ENCODE measurements around the gene KDM2A. TPM values are rescaled to one million over a fixed set of nuclear protein-coding genes. Genes with fewer than 3 reads are reported as not detected.

Gene KDM2A
- total and polyA plus RNA-seq, 2 donors (not counting 3 experiments of a cell fraction or from before 2014, with no cell fraction given) = 72.2 to 79.5 TPM

GRCh38 chr11:67202028-67202427 is 83.0 kb downstream of the KDM2A start:
- no peaks in the 10 kb centered on the region for H3K27me3 ChIP-seq (ENCODE audit: control insufficient read depth in 2 of 2, insufficient read depth in 2 of 2, low read length in 2 of 2)
- ChIA-PET CTCF (no interaction called here), POLR2A (no interaction called here)
- no peak overlapping the region for H3K27ac ChIP-seq (ENCODE audit: insufficient read depth, low read depth, low read length)
- TF ChIP-seq MYC (IDR thresholded peaks at IDR 0.05; ENCODE audit: low read depth, low read length) = no peak
- TF ChIP-seq GATA2 (IDR thresholded peaks at IDR 0.05; ENCODE audit: insufficient read depth, insufficient read length, low read depth, low read length) = no peak
- no peak for TF ChIP-seq JUN (IDR thresholded peaks at IDR 0.05; ENCODE audit: borderline replicate concordance, insufficient read depth, insufficient read length, low read depth)
- intact Hi-C loops (cut with micrococcal nuclease) (no loop called here), dilution Hi-C loops (cut with MboI; ENCODE audit: extremely low pct_ligation_motif_present, low sequenced_read_pairs) (no loop called here)
- DNase-seq (ENCODE audit: low read depth, low spot score) = no peak
- H3K36me3 ChIP-seq (ENCODE audit: control insufficient read depth in 2 of 2, extremely low read depth in 1 of 2, insufficient read depth in 2 of 2, low read length in 2 of 2) = peaks cover 0 to 4% of the 10 kb centered on the region in 2 experiments
- H3K4me3 ChIP-seq (replicated peaks in 1 of 3; ENCODE audit: insufficient read depth in 1 of 3, low read depth in 1 of 3, low read length in 3 of 3) = no peak overlapping the region
- no TSS peak for BruUV-seq (replicated peaks)
- no peak overlapping the region for H2AFZ ChIP-seq (ENCODE audit: low read depth, low read length)
- H3K9ac ChIP-seq (replicated peaks; ENCODE audit: extremely low read depth, insufficient read depth, low read length) = no peak overlapping the region
- H3K4me1 ChIP-seq (ENCODE audit: control insufficient read depth, extremely low read depth, insufficient read depth, low read length) = no peaks in the 10 kb centered on the region
- H4K20me1 ChIP-seq (replicated peaks; ENCODE audit: control insufficient read depth, extremely low read depth, insufficient read depth, low read length) = no peaks in the 10 kb centered on the region
- H3K79me2 ChIP-seq (ENCODE audit: control insufficient read depth, insufficient read depth, low read length) = no peaks in the 10 kb centered on the region
- no peak overlapping the region for H3K4me2 ChIP-seq (ENCODE audit: insufficient read depth, low read length)
- no peaks in the 10 kb centered on the region for H3K9me1 ChIP-seq (replicated peaks; ENCODE audit: control insufficient read depth, extremely low read depth, insufficient read depth, low read length)
- H3K9me3 ChIP-seq (replicated peaks; ENCODE audit: control insufficient read depth, insufficient read depth, low read length) = no peaks in the 10 kb centered on the region
- FAIRE-seq = no peak

GRCh38 chr11:67204822-67205221 is 85.8 kb downstream of the KDM2A start:
- ChIA-PET POLR2A (no interaction called here), CTCF (interaction anchor here (1.5 to 2.1 kb wide), 2 partner anchors 8 to 123 kb away, joined by 3 to 9 read pairs; no protein-coding TSS in a partner anchor)
- Histone ChIP-seq H3K9ac (replicated peaks; ENCODE audit: extremely low read depth, insufficient read depth, low read length) (no peak overlapping the region), H3K9me3 (replicated peaks; ENCODE audit: control insufficient read depth, insufficient read depth, low read length) (no peaks in the 10 kb centered on the region), H3K4me2 (ENCODE audit: insufficient read depth, low read length) (no peak overlapping the region), H3K4me1 (ENCODE audit: control insufficient read depth, extremely low read depth, insufficient read depth, low read length) (no peaks in the 10 kb centered on the region), H3K27me3 (ENCODE audit: control insufficient read depth in 2 of 2, insufficient read depth in 2 of 2, low read length in 2 of 2) (no peaks in the 10 kb centered on the region), H3K36me3 (ENCODE audit: control insufficient read depth in 2 of 2, extremely low read depth in 1 of 2, insufficient read depth in 2 of 2, low read length in 2 of 2) (peaks cover 0 to 4% of the 10 kb centered on the region in 2 experiments), H3K4me3 (replicated peaks in 1 of 3; ENCODE audit: insufficient read depth in 1 of 3, low read depth in 1 of 3, low read length in 3 of 3) (no peak overlapping the region), H3K79me2 (ENCODE audit: control insufficient read depth, insufficient read depth, low read length) (no peaks in the 10 kb centered on the region), H2AFZ (ENCODE audit: low read depth, low read length) (no peak overlapping the region), H3K27ac (ENCODE audit: insufficient read depth, low read depth, low read length) (no peak overlapping the region), H4K20me1 (replicated peaks; ENCODE audit: control insufficient read depth, extremely low read depth, insufficient read depth, low read length) (no peaks in the 10 kb centered on the region), H3K9me1 (replicated peaks; ENCODE audit: control insufficient read depth, extremely low read depth, insufficient read depth, low read length) (no peaks in the 10 kb centered on the region)
- TF ChIP-seq FOS (IDR thresholded peaks at IDR 0.05; ENCODE audit: borderline replicate concordance, insufficient read depth, low read length) = no peak
- no peak for TF ChIP-seq GATA2 (IDR thresholded peaks at IDR 0.05; ENCODE audit: insufficient read depth, insufficient read length, low read depth, low read length)
- no peak for TF ChIP-seq MYC (IDR thresholded peaks at IDR 0.05; ENCODE audit: low read depth, low read length)
- no peak for TF ChIP-seq JUN (IDR thresholded peaks at IDR 0.05; ENCODE audit: borderline replicate concordance, insufficient read depth, insufficient read length, low read depth)
- TF ChIP-seq POLR2AphosphoS5 (IDR thresholded peaks at IDR 0.05; ENCODE audit: insufficient read depth, low read depth, low read length) = no peak
- no peak for TF ChIP-seq EZH2 (IDR thresholded peaks at IDR 0.05; ENCODE audit: borderline replicate concordance, low read depth, low read length, severe bottlenecking)
- no peak for TF ChIP-seq POLR2A (IDR thresholded peaks at IDR 0.05; ENCODE audit: low read depth, low read length)
- TF ChIP-seq CTCF (IDR thresholded peaks at IDR 0.05; ENCODE audit: extremely low read depth in 1 of 2, insufficient read depth in 1 of 2, low read depth in 1 of 2, low read length in 2 of 2) = no peak
- TF ChIP-seq MAX (IDR thresholded peaks at IDR 0.05; ENCODE audit: insufficient read depth, insufficient read length) = no peak
- DNase-seq (ENCODE audit: low read depth, low spot score) (no peak), FAIRE-seq (no peak)
- dilution Hi-C loops (cut with MboI; ENCODE audit: extremely low pct_ligation_motif_present, low sequenced_read_pairs) = no loop called here
- intact Hi-C loops (cut with micrococcal nuclease) = loop anchor here (5.0 kb wide), 1 partner anchor 37 kb away; no protein-coding TSS in a partner anchor
- BruUV-seq (replicated peaks) = no TSS peak
